ENCODE measurements around the gene EDIL3.
"Not testable (repeated sequence)": the region's sequence is repeated elsewhere in the genome, so short reads cannot be mapped to it uniquely, and the experiment has no call there.

Gene EDIL3

GRCh38 chr5:84059672-84060071, 325.0 kb downstream of the EDIL3 start:
- DNase-seq (ENCODE audit: extremely low spot score) = no peak
- TF ChIP-seq CTCF (IDR thresholded peaks at IDR 0.05; ENCODE audit: control extremely low read depth, extremely low read depth, low read depth, missing control alignments) = no peak
- POLR2A ChIA-PET = no interaction called here
- CTCF ChIA-PET = interaction anchor here (1.0 kb wide), 1 partner anchor 17 kb away, joined by 3 read pairs; no protein-coding TSS in a partner anchor

GRCh38 chr5:84058561-84058960, 326.1 kb downstream of the EDIL3 start:
- CTCF ChIA-PET = interaction anchor here (1.1 to 1.4 kb wide), 2 partner anchors 12 to 131 kb away, joined by 3 read pairs; no protein-coding TSS in a partner anchor
- DNase-seq (ENCODE audit: extremely low spot score) = no peak
- POLR2A ChIA-PET = no interaction called here
- no peak for TF ChIP-seq CTCF (IDR thresholded peaks at IDR 0.05; ENCODE audit: control extremely low read depth, extremely low read depth, low read depth, missing control alignments)

- no peak for TF ChIP-seq CTCF (IDR thresholded peaks at IDR 0.05; ENCODE audit: control extremely low read depth, extremely low read depth, low read depth, missing control alignments)
- ChIA-PET POLR2A (no interaction called here), CTCF (interaction anchor here (1.4 kb wide), 1 partner anchor 11 kb away, joined by 3 read pairs; no protein-coding TSS in a partner anchor)
- DNase-seq (ENCODE audit: extremely low spot score) = no peak
These were observed 327.5 kb downstream of the EDIL3 start for GRCh38 chr5:84057211-84057610.

- TF ChIP-seq CTCF (IDR thresholded peaks at IDR 0.05; ENCODE audit: control extremely low read depth, extremely low read depth, low read depth, missing control alignments) = no peak
- no peak for DNase-seq (ENCODE audit: extremely low spot score)
- ChIA-PET CTCF (interaction anchor here (1.0 to 3.1 kb wide), 4 partner anchors 9 to 16 kb away, joined by 3 to 9 read pairs (median 3); no protein-coding TSS in a partner anchor), POLR2A (no interaction called here)
These were observed 338.7 kb downstream of the EDIL3 start for GRCh38 chr5:84045964-84046363.

GRCh38 chr5:84036842-84037241, 347.8 kb downstream of the EDIL3 start:
- ChIA-PET CTCF (interaction anchor here (2.0 kb wide), 1 partner anchor 10 kb away, joined by 9 read pairs; no protein-coding TSS in a partner anchor), POLR2A (no interaction called here)
- TF ChIP-seq CTCF (IDR thresholded peaks at IDR 0.05; ENCODE audit: control extremely low read depth, extremely low read depth, low read depth, missing control alignments) = no peak
- DNase-seq (ENCODE audit: extremely low spot score) = no peak

- TF ChIP-seq CTCF (IDR thresholded peaks at IDR 0.05; ENCODE audit: control extremely low read depth, extremely low read depth, low read depth, missing control alignments) = no peak
- ChIA-PET POLR2A (no interaction called here), CTCF (no interaction called here)
- DNase-seq (ENCODE audit: extremely low spot score) = no peak
These were observed 352.4 kb downstream of the EDIL3 start for GRCh38 chr5:84032324-84032723.

GRCh38 chr5:84028093-84028492, 356.6 kb downstream of the EDIL3 start:
- DNase-seq (ENCODE audit: extremely low spot score) = no peak
- TF ChIP-seq CTCF (IDR thresholded peaks at IDR 0.05; ENCODE audit: control extremely low read depth, extremely low read depth, low read depth, missing control alignments) = no peak
- ChIA-PET POLR2A (no interaction called here), CTCF (no interaction called here)

- POLR2A ChIA-PET; CTCF ChIA-PET; DNase-seq (ENCODE audit: extremely low spot score): not testable (repeated sequence)
These were observed 366.2 kb downstream of the EDIL3 start for GRCh38 chr5:84018521-84018920.
